Measurements from ENCODE around the gene GRIA3.

Gene GRIA3

DNA sequence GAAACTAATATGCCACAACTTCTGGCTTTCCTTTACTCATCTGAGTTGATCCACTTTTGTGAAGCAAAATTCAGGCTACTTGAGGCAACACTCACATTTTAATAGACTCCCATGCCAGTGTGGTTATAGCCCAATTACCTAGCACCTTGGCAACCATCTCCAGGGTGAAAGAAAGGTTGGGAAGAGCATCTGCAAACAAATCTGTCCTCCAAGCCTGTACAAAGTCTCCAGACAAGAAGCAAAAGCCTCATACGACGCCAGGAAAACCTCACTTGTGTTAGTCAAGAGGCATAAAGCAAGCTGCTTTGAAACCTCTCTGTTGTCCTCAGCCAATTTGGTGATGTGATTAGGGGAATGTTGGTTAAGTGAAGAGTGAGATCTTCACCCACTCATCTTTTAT lies 302.2 kb downstream of the GRIA3 start:
- TF ChIP-seq, protein P1, sequence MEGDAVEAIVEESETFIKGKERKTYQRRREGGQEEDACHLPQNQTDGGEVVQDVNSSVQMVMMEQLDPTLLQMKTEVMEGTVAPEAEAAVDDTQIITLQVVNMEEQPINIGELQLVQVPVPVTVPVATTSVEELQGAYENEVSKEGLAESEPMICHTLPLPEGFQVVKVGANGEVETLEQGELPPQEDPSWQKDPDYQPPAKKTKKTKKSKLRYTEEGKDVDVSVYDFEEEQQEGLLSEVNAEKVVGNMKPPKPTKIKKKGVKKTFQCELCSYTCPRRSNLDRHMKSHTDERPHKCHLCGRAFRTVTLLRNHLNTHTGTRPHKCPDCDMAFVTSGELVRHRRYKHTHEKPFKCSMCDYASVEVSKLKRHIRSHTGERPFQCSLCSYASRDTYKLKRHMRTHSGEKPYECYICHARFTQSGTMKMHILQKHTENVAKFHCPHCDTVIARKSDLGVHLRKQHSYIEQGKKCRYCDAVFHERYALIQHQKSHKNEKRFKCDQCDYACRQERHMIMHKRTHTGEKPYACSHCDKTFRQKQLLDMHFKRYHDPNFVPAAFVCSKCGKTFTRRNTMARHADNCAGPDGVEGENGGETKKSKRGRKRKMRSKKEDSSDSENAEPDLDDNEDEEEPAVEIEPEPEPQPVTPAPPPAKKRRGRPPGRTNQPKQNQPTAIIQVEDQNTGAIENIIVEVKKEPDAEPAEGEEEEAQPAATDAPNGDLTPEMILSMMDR (IDR thresholded peaks at IDR 0.05; ENCODE audit: low read depth, low read length), result no peak
- Histone ChIP-seq H3K27ac (no peak overlapping the region), H3K4me3 (ENCODE audit: low read depth, low read length) (no peak overlapping the region), H3K27me3 (ENCODE audit: insufficient read depth, low read depth, severe bottlenecking) (peaks cover 73% of the 10 kb centered on the region), H3K36me3 (no peaks in the 10 kb centered on the region), H3K9me3 (ENCODE audit: severe bottlenecking) (no peaks in the 10 kb centered on the region)
- no peak for DNase-seq

DNA sequence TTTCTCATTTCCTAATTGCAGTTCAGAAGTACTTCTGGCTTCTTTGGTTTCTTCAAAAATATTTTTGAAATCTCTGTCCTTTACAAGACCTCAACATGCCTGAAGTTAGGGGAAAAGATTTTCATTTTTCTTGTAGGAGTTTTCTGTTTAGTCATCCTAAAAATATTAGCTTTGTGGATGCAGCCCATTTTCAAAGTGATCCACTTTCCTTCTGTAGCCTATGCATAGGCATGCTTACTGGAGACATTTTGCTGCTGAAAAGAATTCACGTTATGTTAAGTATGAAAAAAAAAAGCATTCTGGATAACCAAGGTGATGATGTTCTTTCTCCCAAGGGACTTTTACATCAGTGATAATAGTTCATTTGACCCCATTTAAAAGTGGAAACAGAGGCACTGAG lies 303.2 kb downstream of the GRIA3 start:
- H3K36me3 ChIP-seq, result no peaks in the 10 kb centered on the region
- H3K4me3 ChIP-seq (ENCODE audit: low read depth, low read length), result no peak overlapping the region
- TF ChIP-seq, protein P1 (IDR thresholded peaks at IDR 0.05; ENCODE audit: low read depth, low read length), result no peak
- peaks cover 66% of the 10 kb centered on the region for H3K27me3 ChIP-seq (ENCODE audit: insufficient read depth, low read depth, severe bottlenecking)
- H3K27ac ChIP-seq, result no peak overlapping the region
- no peak for DNase-seq
- no peaks in the 10 kb centered on the region for H3K9me3 ChIP-seq (ENCODE audit: severe bottlenecking)

DNA sequence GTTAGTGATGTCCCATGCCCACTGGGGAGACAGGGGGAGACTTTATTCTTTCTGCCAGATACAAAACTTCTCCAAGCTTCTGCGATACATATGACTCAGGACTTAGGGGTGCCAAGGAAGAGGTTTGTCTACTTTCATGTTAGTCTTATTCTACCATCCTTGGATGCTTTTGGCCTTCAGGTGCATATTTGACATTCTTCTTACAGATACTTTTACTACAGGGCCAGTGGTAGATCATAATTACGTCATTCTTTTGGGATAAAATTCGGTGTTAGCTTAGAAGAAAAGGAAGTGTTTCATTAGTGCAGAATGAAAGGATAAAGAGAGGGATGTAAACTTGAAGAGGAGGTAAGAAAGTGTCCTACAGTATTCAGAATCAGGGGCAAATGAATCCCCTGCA lies 303.6 kb downstream of the GRIA3 start:
- no peak for DNase-seq
- no peaks in the 10 kb centered on the region for H3K36me3 ChIP-seq
- no peak overlapping the region for H3K27ac ChIP-seq

DNA sequence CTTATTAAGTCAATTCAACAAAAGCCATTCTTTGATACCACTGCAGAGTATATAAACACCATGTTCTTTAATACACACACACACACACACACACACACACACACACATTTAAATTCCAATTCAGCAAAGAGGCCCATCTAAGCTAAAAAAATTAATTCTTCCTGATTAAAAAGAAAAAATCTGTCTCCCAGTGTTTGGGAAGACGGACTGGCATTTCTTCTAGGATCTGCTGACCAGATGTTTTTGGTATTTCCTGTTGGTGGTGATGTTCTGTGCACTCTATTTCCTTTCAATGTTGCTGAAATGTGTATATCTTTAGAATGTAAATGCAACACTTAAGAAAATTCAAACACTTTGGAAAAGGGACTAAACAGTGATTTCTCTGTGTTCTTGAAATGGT lies 304.9 kb downstream of the GRIA3 start:
- no peak for DNase-seq
- Histone ChIP-seq H3K27ac (no peak overlapping the region), H3K4me3 (ENCODE audit: low read depth, low read length) (no peak overlapping the region), H3K27me3 (ENCODE audit: insufficient read depth, low read depth, severe bottlenecking) (peaks cover 73% of the 10 kb centered on the region), H3K36me3 (no peaks in the 10 kb centered on the region), H3K9me3 (ENCODE audit: severe bottlenecking) (no peaks in the 10 kb centered on the region)
- TF ChIP-seq, protein P1 (IDR thresholded peaks at IDR 0.05; ENCODE audit: low read depth, low read length), result no peak

More for the DNA sequence above, 303.6 kb downstream of the GRIA3 start:
- peaks cover 64% of the 10 kb centered on the region for H3K27me3 ChIP-seq (ENCODE audit: insufficient read depth, low read depth, severe bottlenecking)
- H3K9me3 ChIP-seq (ENCODE audit: severe bottlenecking), result no peaks in the 10 kb centered on the region
- TF ChIP-seq, protein P1 (IDR thresholded peaks at IDR 0.05; ENCODE audit: low read depth, low read length), result no peak
- H3K4me3 ChIP-seq (ENCODE audit: low read depth, low read length), result no peak overlapping the region

DNA sequence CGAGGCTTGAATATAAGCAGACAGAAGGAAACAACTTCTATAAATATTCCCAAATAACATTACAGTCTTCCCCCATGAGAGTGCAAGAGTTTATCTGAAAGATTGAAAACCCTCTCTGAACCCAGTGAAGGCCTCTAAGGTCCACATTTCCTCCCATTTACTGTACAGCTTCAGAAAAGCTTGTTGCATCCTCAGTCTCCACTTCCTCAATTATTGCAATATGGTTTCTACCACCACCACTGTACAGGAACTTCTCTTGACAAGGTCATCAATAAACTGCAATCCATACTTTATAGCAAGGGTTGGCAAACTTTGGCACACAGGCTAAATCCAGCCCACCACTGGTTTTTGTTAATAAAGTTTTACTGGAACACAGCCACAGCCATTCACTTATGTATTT lies 309.8 kb downstream of the GRIA3 start:
- no peak for DNase-seq
- H3K27ac ChIP-seq, result no peak overlapping the region
- H3K27me3 ChIP-seq (ENCODE audit: insufficient read depth, low read depth, severe bottlenecking), result peaks cover 55% of the 10 kb centered on the region
- TF ChIP-seq, protein P1 (IDR thresholded peaks at IDR 0.05; ENCODE audit: low read depth, low read length), result no peak
- H3K36me3 ChIP-seq, result no peaks in the 10 kb centered on the region
- H3K9me3 ChIP-seq (ENCODE audit: severe bottlenecking), result no peaks in the 10 kb centered on the region
- H3K4me3 ChIP-seq (ENCODE audit: low read depth, low read length), result no peak overlapping the region

DNA sequence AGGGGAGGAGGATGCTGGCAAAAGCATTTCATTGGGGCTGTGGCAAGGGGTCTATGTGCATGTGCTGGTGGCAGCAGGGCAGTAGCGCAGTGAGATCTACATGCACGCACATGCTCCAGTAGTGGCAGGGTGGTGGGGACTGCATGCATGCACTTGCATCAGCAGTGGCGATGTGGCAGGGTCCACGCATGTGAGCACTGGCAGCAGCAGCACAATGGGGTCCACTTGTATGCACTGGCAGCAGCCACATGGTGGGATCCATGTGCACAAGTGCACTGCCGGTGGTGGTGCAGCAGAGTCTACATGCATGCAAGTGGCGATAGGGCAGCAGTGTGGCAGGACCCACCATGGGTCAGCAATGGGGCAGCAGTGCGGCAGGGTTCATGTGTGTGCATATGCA lies 315.7 kb downstream of the GRIA3 start:
- peaks cover 36% of the 10 kb centered on the region for H3K27me3 ChIP-seq (ENCODE audit: insufficient read depth, low read depth, severe bottlenecking)
- no peak overlapping the region for H3K4me3 ChIP-seq (ENCODE audit: low read depth, low read length)
- DNase-seq, result no peak
- no peaks in the 10 kb centered on the region for H3K36me3 ChIP-seq
- no peaks in the 10 kb centered on the region for H3K9me3 ChIP-seq (ENCODE audit: severe bottlenecking)
- no peak overlapping the region for H3K27ac ChIP-seq
- TF ChIP-seq, protein P1 (IDR thresholded peaks at IDR 0.05; ENCODE audit: low read depth, low read length), result no peak

Measured in WERI-Rb-1 (cell line).